Measurements from ENCODE around the gene MRPL52.

GRCh38 chr14:22846811-22847307 lies 17.2 kb downstream of the MRPL52 start:
- TF ChIP-seq CTCF (IDR thresholded peaks at IDR 0.05 in 4 of 5, conservative IDR thresholded peaks at IDR 0.05 in 1 of 5) = no peak
- no peak for TF ChIP-seq POLR2A (IDR thresholded peaks at IDR 0.05)
